Peyer's patch (tissue), 4 donors: Measurements from ENCODE around the gene PDE6H.

ENCODE experiments used
- POLR2A ChIP-seq, 2 donors: fragments of 450-650 bp; IDR thresholded peaks; one replicate each; pipeline ENCODE4 v1.5.1; 2017; ENCODE audit warnings: antibody characterized with exemption in 2 of 2, mild to moderate bottlenecking in 2 of 2, moderate library complexity in 2 of 2
- TF ChIP-seq, protein P1 (sequence below), 6 experiments: fragments of 450-650 bp in 4 of 6; fragments of 200-600 bp in 2 of 6; sonication (generic) in 1 of 6; IDR thresholded peaks; one replicate each; pipeline ENCODE4 v1.5.1; 2017 to 2019; ENCODE audit warnings: antibody characterized with exemption in 6 of 6, mild to moderate bottlenecking in 3 of 6, moderate library complexity in 1 of 6

DNA sequence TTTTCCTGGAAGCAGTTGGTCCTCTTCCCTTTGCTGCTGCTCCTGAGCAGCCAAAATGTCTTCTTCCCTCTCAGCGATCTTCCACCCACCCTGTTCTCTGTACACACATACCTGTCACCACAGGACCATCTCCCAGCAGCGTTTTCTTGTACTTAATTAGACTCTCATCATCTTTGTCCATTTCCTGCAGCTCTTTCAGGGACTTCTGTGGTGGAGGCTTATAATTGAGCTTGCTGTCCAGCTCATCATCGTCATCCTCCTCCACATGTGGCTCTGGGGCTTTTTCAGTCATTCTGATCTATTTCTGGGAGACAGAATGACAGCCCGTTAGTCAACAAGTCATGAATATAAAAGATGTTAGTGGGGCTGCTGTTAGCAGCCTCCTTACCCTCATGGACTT, 22.4 kb upstream of the PDE6H start:
- no peak for TF ChIP-seq POLR2A (IDR thresholded peaks at IDR 0.05)
- TF ChIP-seq, protein P1, sequence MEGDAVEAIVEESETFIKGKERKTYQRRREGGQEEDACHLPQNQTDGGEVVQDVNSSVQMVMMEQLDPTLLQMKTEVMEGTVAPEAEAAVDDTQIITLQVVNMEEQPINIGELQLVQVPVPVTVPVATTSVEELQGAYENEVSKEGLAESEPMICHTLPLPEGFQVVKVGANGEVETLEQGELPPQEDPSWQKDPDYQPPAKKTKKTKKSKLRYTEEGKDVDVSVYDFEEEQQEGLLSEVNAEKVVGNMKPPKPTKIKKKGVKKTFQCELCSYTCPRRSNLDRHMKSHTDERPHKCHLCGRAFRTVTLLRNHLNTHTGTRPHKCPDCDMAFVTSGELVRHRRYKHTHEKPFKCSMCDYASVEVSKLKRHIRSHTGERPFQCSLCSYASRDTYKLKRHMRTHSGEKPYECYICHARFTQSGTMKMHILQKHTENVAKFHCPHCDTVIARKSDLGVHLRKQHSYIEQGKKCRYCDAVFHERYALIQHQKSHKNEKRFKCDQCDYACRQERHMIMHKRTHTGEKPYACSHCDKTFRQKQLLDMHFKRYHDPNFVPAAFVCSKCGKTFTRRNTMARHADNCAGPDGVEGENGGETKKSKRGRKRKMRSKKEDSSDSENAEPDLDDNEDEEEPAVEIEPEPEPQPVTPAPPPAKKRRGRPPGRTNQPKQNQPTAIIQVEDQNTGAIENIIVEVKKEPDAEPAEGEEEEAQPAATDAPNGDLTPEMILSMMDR (IDR thresholded peaks at IDR 0.05), result no peak
